Dedifferentiated amniotic fluid mesenchymal stem cell (primary cell): Measurements from ENCODE around the gene CCR2.

Source experiments
- DNase-seq: peaks from one replicate; pipeline ENCODE4 v3.0.0-alpha.2; 2016; ENCODE audit errors: extremely low spot score

Gene CCR2

GRCh38 chr3:46354984-46355383, 1.1 kb downstream of the CCR2 start:
- DNase-seq: no peak

- DNase-seq: no peak
Measured at GRCh38 chr3:46356276-46356675, 2.4 kb downstream of the CCR2 start.

- no peak for DNase-seq
Measured at GRCh38 chr3:46356909-46357308, 3.0 kb downstream of the CCR2 start.

- no peak for DNase-seq
Measured at GRCh38 chr3:46358466-46358865, 4.6 kb downstream of the CCR2 start.

- no peak for DNase-seq
Measured at GRCh38 chr3:46359733-46360493, 6.0 kb downstream of the CCR2 start.

GRCh38 chr3:46360907-46361306, 7.0 kb downstream of the CCR2 start:
- no peak for DNase-seq

GRCh38 chr3:46361408-46362283, 7.7 kb downstream of the CCR2 start:
- DNase-seq: no peak

- DNase-seq: no peak
Measured at GRCh38 chr3:46365041-46365440, 11.1 kb downstream of the CCR2 start.

- no peak for DNase-seq
Measured at GRCh38 chr3:46365737-46366524, 12.0 kb downstream of the CCR2 start.

- no peak for DNase-seq
Measured at GRCh38 chr3:46367811-46368210, 13.9 kb downstream of the CCR2 start.

- no peak for DNase-seq
Measured at GRCh38 chr3:46368569-46368968, 14.7 kb downstream of the CCR2 start.

GRCh38 chr3:46369151-46369550, 15.2 kb downstream of the CCR2 start:
- no peak for DNase-seq

GRCh38 chr3:46369675-46370132, 15.8 kb downstream of the CCR2 start:
- DNase-seq: no peak

GRCh38 chr3:46370839-46371518, 17.1 kb downstream of the CCR2 start, which contains the start of gene CCR5:
CCR5 (plus strand) TSS chr3:46370946; CDS start chr3:46372903, 1,957 bp downstream.
- DNase-seq: no peak

- no peak for DNase-seq
Measured at GRCh38 chr3:46371519-46372340, 17.8 kb downstream of the CCR2 start.

- DNase-seq: no peak
Measured at GRCh38 chr3:46372492-46373359, 18.8 kb downstream of the CCR2 start.

GRCh38 chr3:46374755-46375154, 20.8 kb downstream of the CCR2 start:
- no peak for DNase-seq

- no peak for DNase-seq
Measured at GRCh38 chr3:46375218-46375617, 21.3 kb downstream of the CCR2 start.

GRCh38 chr3:46375814-46376213, 21.9 kb downstream of the CCR2 start:
- DNase-seq: no peak
